ENCODE results near the gene DPM1. TPM values are rescaled to one million over a fixed set of nuclear protein-coding genes. Genes with fewer than 3 reads are reported as not detected.

The DPM1 gene
- total RNA-seq, 6 experiments from 2014 or later: 51.8 to 59.9 (median 57.4) TPM

GRCh38 chr20:50885781-50886180 is 72.6 kb downstream of the DPM1 start:
- peaks cover 8% of the 10 kb centered on the region for H3K4me1 Mint-ChIP-seq (ENCODE audit: low read depth)
- DNase-seq: no peak
- no peaks in the 10 kb centered on the region for H3K9me3 Mint-ChIP-seq
- no peak overlapping the region for H3K27ac Mint-ChIP-seq
- H3K4me3 Mint-ChIP-seq: no peak overlapping the region
- TF ChIP-seq CTCF (IDR thresholded peaks at IDR 0.05): no peak
- H3K27me3 Mint-ChIP-seq (ENCODE audit: insufficient read depth): no peaks in the 10 kb centered on the region; the same call in 1 of the 2 replicates
- H3K36me3 Mint-ChIP-seq (ENCODE audit: low read depth): peaks cover 22% of the 10 kb centered on the region; the same call in 1 of the 2 replicates

GRCh38 chr20:50885068-50885467 is 73.3 kb downstream of the DPM1 start:
- no peak for TF ChIP-seq CTCF (IDR thresholded peaks at IDR 0.05)
- no peak overlapping the region for H3K27ac Mint-ChIP-seq
- peaks cover 6% of the 10 kb centered on the region; the same call in 1 of the 2 replicates for H3K4me1 Mint-ChIP-seq (ENCODE audit: low read depth)
- no peaks in the 10 kb centered on the region for H3K9me3 Mint-ChIP-seq
- H3K36me3 Mint-ChIP-seq (ENCODE audit: low read depth): peaks cover 20% of the 10 kb centered on the region; the same call in 1 of the 2 replicates
- no peaks in the 10 kb centered on the region; the same call in 1 of the 2 replicates for H3K27me3 Mint-ChIP-seq (ENCODE audit: insufficient read depth)
- no peak for DNase-seq
- H3K4me3 Mint-ChIP-seq: no peak overlapping the region

Other genes with a start within 250 kb of the DPM1 start
- under 1 TPM; 0.24 to 0.68 (median 0.51) TPM for gene PARD6B, start 227.0 kb downstream of the DPM1 start, total RNA-seq (2021; fragmentation: NEBNext Ultra II Directional; extraction: Animal tissue kit (Norgen Biotek cat#: 25700))
- gene BCAS4, start 163.5 kb downstream of the DPM1 start, total RNA-seq (2021; fragmentation: NEBNext Ultra II Directional; extraction: Animal tissue kit (Norgen Biotek cat#: 25700)): 10 to 100 TPM; 19.8 to 23.5 (median 21.7) TPM
- 10 to 100 TPM; 56.5 to 68.8 (median 57.3) TPM for gene ADNP, start 27.1 kb downstream of the DPM1 start, total RNA-seq (2021; fragmentation: NEBNext Ultra II Directional; extraction: Animal tissue kit (Norgen Biotek cat#: 25700))
- 1 to 10 TPM; 5.0 to 6.1 (median 5.4) TPM for gene MOCS3, start 286 bp upstream of the DPM1 start, total RNA-seq (2021; fragmentation: NEBNext Ultra II Directional; extraction: Animal tissue kit (Norgen Biotek cat#: 25700))
- gene KCNG1, start 64.6 kb upstream of the DPM1 start, total RNA-seq (2021; fragmentation: NEBNext Ultra II Directional; extraction: Animal tissue kit (Norgen Biotek cat#: 25700)): 1 to 10 TPM; 3.0 to 5.4 (median 3.5) TPM